Measurements from ENCODE around the gene EFS. TPM values are rescaled to one million over a fixed set of nuclear protein-coding genes. Genes with fewer than 3 reads are reported as not detected.

Gene EFS
- total RNA-seq, 1 donor from 2014 or later: 0.50 TPM

DNA sequence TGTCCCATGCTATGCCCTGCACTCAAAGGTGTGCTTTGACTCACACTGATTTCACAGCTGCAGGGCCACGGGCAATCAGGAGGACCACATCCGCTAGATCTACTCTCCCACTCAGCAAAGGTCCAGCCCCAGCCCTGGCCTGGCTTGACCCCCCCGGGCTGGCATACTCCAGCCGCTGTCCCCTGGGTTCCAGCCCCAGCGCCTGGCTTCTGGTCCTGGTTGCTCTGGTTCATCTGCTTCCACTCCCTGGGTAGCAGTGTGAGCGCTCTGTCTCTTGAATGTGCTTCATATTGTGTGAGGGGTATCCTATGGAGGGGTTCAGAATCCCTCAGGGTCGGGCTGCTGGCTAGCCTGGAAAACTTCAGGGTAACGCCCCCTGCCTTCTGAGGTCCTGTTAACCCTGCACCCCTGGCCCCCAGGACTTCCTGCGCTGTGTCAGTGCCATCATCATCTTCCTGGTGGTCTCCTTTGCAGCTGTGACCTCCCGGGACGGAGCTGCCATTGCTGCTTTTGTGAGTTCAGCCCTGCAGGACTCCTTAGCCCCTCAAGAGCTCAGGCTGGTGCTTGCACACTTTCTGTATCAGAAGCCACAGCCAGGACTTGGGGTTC, 13.7 kb upstream of the EFS start:
- no peak for DNase-seq (ENCODE audit: low read depth)

DNA sequence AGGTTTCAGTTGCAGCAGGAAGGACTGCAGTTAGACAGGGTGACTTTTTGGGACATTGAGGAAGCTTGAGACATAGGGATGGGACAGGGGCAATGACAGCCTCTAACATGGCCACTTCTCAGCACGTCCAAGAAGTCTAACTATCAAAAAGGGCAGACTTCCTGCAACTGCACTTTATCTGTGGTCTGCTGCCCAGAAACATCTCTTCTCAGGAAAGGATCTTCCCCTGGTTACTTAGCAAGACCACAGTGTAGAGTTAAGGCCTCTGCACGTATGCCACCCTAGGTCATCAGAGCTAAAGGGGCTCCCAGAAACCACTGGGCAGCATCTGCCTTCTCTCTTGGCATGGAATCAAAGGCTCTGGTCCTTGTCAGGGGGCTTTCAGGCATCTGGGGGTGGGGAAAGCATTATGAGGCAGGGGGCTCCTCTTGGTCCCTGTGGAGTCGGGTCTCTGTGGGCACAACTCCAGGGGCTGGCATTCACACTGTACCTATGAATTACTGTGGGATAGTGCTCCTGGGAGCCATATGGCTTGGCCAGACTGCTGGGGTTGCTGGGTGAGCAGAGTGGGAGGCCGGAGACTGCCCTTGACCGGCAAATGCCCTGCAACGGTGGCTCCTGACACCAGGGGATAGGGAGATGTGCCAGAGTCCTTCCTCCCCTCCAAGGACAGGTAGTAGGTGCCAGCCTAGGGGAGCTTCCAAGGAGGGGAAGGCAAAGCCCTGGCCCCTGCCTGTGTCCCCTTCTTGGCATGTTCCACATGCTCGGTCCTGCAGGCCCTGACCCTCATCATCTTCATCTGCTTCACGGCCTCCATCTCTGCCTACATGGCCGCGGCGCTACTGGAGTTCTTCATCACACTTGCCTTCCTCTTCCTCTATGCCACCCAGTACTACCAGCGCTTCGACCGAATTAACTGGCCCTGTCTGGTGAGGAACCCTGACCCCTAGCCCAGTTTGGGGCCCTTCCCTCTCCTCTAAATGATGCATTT, 12.9 kb upstream of the EFS start:
- no peak for DNase-seq (ENCODE audit: low read depth)

GRCh38 chr14:23377198-23377550, 12.2 kb upstream of the EFS start:
- no peak for DNase-seq (ENCODE audit: low read depth)

- no peak for DNase-seq (ENCODE audit: low read depth)
Observed at GRCh38 chr14:23376482-23377197, 11.7 kb upstream of the EFS start, which contains the start of gene CMTM5. CMTM5 (plus strand) TSS chr14:23377046; CDS start chr14:23377252, 206 bp downstream.

- no peak for DNase-seq (ENCODE audit: low read depth)
Observed at GRCh38 chr14:23375527-23376251, 10.7 kb upstream of the EFS start.

GRCh38 chr14:23373041-23373440, 8.1 kb upstream of the EFS start:
- no peak for DNase-seq (ENCODE audit: low read depth)

DNA sequence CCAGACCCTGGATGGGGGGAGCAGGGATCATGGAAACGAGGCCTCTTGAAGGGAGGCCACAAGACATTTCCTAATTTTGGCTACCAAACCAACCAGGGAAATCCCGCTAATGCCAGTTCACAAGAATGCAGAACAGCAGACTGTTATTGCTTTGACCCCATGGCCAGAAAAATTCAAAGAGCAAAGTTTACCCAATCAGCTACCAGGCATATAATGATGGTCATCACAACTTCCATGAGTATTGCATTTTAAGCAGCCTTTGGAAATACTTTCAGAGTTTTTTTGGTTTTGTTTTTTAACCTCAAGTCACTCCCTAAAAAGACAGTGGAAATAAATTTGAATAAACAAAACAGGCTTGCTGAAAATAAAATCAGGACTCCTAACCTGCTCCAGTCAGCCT, 7.5 kb upstream of the EFS start, which contains the start of gene IL25:
Gene IL25, plus strand, starts transcription at position 301 of the 400 bp plus-strand sequence.
- DNase-seq (ENCODE audit: low read depth): no peak

DNA sequence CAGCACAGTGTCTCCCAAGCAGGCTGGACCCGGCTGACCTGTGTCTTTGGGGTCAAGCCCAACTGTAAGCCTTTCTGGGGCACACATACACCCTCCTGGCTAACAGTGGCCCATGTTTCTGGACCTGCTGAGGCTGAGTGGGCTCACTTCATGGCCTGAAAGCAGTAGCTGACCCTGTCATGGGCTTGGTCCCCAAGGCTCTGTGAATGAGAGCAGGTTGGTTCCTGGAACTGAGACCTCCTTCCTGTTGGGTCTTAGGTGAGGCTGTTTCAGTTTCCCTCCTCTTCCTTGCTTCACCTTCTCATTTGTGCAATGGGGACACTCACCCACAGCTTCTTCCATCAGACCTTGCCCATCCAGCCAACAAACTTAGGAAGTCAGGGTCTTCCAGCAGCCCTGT, 6.9 kb upstream of the EFS start:
- DNase-seq (ENCODE audit: low read depth): no peak

DNA sequence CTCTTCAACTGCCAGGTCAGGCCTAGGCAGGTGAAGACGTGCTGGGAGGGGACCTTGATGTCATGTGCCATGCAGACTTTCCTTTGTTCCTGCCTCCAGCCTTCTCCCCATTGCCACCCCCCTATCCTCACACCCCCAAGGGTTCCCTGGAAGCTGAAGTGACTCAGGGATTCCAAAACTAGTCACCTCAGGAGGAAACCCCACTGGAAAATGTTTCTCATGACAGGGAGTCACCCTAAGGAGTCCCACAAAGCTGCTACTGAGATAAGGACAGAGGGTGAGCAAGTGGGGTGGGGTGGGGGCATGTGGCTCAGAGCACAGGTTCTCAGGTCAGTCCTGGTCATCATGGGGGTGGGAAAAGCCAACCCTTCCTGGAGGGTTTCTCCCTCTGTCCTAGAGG, 5.2 kb upstream of the EFS start:
- no peak for DNase-seq (ENCODE audit: low read depth)

GRCh38 chr14:23366426-23366921, 1.5 kb upstream of the EFS start:
- DNase-seq (ENCODE audit: low read depth): no peak

DNA sequence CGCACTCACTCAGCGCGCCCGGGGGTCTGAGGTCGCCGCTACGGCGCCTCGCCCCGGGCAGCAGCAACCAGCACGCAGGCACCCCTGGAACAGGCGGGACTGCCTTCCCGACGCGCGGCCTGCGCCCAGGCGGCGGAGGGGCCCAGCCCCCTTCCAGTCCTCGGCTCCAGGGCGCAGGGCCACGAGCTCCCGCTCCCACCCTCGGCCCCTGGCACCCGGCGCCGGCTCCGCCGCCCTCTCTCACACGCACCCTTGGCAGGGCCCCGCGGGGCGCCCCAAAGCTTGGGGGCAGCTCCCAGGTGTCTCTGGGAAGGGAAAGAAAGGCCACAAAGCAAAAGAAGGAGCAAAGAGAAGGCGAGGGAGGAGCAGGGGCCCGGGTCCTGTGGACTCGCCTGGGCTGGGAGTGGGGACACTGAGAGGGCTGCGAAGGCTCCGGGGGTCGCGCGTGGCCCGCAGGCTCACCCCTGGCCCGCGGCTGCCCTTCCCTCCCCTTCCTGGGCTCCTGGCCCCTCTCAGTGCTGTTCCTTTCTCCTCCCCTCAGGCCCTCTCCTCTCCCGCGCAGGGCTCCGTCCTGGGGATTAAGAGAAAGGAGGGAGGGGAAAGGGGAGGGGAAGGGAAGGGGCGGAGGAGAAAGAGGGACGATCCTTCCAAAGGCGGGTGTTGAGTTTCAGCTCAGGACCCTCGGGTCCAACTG, 907 bp upstream of the EFS start:
- DNase-seq (ENCODE audit: low read depth): no peak

DNA sequence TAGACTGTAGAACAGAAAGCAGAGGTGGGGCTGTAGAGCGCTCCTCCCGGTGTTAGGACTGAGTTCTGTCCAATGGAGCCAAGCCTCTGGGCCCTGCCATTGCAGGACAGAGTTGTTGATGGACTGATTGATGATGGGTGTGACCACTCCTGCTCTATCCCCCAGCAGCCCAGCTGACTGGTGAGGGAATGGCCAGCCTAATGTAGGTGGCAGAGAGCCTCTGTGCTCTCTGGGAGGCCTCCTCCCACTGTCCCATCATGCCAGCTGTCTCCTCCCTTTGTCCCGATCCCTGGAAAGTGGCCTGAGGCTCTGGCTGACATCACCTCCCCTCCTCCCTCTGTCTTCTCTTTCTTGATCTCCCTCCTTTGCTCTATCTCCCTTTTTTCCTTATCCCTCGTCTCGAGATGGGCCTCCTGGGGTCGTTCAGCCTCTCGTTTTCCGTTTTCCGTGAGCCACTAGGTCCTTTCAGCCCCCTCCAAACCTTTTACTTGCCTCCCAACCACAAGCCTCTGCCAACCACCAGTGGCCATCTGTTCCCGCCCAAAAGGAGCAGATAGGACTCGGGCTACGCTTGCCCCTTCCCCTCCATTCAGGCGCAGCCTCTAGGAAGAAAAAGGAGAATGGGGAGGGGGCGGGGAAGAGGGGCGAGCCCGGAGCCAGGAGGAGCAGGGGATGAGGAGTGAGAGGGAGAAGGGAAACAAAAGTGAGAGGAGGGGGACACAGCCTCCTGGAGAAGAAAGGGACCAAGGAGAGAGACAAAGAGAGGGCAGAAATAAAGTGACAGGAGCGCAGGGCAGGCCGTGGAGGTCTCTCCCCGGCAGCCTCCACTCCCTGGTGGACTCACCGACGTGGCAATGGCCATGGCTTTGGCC, 572 bp downstream of the EFS start:
- no peak for DNase-seq (ENCODE audit: low read depth)

DNA sequence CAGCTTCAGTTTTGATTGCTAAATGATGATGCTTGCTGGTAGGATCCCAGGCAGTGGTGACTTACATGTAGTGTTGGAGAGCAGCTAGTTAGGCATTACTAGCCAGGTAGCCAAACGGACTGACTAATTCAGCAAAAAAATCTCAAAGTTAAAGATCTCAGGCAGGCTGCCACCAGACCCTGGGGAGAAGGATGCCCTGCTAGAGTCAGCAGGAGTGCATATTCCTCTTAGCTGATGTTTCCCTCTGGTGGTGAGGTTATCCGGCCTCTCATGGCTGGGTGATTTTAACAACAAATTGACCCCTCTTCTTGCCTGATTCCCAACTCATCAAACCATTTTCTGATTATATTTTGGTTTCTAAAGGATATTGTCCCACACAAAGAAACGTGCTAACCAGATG, 2.8 kb downstream of the EFS start:
- DNase-seq (ENCODE audit: low read depth): peak; percentile 67

- DNase-seq (ENCODE audit: low read depth): no peak
Observed at GRCh38 chr14:23361763-23362162, 3.2 kb downstream of the EFS start.

DNA sequence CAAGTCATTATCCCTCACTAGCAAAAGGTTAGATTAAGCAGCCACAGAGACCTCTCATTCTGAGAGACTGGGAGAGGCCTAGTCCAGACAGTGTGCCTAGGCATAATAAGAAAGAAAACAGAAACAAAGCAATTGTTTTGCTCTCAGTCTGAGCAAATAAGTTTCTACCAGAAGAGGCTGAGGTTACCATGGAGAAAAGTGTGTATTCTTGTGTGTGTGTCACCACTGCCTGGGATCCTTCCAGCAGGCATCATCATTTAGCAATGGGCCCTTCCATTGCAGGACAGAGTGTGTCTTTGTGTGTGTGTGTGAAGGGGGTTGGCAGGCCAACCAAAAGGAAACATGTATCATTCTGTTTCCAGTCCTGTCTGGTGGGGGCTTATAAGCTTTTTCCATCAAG, 3.7 kb downstream of the EFS start:
- DNase-seq (ENCODE audit: low read depth): peak; percentile 60

GRCh38 chr14:23360496-23360895, 4.5 kb downstream of the EFS start:
- no peak for DNase-seq (ENCODE audit: low read depth)

DNA sequence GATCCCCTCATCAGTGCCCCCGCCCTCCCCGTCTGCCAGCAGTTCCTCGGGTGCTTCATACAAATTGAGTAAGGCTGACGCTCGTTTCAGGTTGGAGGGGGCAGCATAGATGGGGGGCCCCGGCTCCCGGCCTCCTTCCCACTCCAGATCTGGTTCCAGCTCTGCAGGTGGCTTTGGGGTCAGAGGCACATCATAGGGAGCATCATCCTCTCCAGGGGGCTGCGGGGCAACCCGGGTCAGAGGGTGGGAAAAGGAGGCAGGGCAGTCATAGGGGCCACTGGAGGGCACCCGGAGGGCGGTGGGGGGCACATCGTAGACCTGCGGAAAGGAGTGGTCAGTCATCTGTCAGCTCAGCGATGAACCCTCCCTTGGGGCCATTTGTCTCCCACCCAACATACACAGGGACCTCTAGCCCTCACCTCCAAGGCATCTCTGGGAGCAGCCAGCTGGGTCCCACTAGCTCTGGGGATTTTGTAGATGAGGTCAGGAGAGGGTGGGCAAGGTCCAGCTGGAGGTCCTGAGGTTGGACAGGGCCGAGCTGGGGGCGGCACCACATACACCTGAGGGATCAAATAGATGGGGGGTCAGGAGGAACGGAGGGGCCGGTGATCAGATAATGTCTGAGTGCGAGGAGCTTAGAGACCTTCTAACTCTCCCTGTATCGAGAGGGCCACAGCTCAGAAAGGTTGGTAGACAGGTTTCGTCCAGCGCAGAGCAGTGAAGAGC, 5.1 kb downstream of the EFS start:
- DNase-seq (ENCODE audit: low read depth): no peak

GRCh38 chr14:23359167-23359626, 5.8 kb downstream of the EFS start:
- no peak for DNase-seq (ENCODE audit: low read depth)

DNA sequence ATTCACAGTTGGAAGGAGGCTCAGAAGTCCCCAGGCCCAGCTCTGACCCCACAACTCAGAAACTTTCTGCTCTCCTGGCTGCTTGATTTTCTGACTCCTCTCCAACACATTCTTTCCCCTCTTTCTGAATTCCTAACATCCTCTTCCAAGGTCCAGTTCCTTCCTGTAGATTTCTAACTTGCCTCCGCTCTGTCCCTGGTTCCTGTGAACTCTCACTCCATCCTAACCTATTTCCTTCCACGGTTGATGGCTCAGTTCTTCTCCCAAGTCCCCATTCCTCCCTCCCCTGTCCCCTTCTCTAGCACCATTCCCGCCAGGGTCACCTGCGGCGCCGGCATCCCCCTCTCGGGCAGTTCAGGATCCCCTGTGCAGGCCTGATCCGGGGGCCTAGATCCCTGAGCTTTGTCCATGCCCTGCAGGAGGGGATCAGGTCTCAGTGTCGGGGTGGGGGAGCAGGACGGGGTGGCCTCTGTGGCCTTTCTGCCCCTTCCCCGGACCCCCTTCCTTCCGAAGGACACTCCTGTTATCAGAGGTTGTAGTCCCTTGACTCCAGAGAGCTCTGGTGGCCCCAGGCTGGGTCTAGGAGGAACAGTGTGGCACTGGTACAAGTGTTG, 6.3 kb downstream of the EFS start:
- DNase-seq (ENCODE audit: low read depth): no peak

All from renal cortical epithelial cell (primary cell).